KBM-7 (cell line): Measurements from ENCODE around the gene NATD1.

Experiments
- DNase-seq: peaks from one replicate; pipeline ENCODE4 v3.0.0-alpha.2; 2015
- in situ Hi-C: fragments of 300-500 bp; cut with MboI; formaldehyde crosslinking; loops from 2 replicates; pipeline ENCODE4 v1.14.3; 2020; ENCODE audit warnings: low sequenced_read_pairs, low pct_unique_long_range_greater_than_20kb, mixed read lengths

Gene NATD1, protein sequence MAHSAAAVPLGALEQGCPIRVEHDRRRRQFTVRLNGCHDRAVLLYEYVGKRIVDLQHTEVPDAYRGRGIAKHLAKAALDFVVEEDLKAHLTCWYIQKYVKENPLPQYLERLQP

DNA sequence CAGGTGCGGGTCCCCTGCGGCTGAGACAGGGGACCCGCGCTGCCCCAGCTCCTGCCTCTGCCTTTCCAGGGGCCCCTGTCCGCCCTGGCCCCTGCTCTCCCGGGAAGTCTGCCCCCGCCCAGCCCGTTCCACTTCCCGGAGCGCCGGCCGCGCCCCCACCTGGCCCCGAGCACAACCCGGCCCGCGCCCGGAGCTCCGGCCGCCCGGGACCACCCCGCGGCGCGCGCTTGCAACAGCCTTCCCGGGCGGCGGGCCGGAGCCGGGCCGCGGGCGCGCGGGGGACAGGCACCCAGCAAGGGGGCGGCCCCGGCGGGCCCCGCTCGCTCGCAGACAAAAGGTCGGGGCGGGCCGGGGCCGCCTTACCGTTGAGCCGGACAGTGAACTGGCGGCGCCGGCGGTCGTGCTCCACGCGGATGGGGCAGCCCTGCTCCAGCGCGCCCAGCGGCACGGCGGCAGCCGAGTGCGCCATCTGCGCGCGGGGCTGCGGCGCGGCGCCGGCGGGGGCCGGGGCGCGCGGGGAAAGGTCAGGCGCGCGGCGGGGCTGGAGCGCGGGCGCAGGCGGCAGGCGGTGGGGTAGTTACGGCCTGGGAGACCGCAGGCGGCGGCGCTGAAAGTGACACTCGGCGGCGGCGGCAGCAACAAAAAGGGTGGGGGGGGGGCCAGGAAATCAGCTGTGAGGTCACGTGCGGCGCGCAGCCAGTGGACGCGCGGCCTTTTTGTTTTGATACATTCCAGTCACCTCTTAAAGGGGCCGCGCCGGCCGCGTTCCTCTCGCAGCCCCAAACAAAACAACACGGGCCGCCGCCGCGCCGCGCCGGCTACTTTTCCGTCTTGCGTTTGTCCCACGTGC is at the start of gene NATD1:
TSS of gene NATD1 (minus strand) at position 615 of the 850 bp plus-strand sequence. CDS start at position 469, 146 bp downstream.
- peak; percentile 80 for DNase-seq
- in situ Hi-C loops: no loop called here

DNA sequence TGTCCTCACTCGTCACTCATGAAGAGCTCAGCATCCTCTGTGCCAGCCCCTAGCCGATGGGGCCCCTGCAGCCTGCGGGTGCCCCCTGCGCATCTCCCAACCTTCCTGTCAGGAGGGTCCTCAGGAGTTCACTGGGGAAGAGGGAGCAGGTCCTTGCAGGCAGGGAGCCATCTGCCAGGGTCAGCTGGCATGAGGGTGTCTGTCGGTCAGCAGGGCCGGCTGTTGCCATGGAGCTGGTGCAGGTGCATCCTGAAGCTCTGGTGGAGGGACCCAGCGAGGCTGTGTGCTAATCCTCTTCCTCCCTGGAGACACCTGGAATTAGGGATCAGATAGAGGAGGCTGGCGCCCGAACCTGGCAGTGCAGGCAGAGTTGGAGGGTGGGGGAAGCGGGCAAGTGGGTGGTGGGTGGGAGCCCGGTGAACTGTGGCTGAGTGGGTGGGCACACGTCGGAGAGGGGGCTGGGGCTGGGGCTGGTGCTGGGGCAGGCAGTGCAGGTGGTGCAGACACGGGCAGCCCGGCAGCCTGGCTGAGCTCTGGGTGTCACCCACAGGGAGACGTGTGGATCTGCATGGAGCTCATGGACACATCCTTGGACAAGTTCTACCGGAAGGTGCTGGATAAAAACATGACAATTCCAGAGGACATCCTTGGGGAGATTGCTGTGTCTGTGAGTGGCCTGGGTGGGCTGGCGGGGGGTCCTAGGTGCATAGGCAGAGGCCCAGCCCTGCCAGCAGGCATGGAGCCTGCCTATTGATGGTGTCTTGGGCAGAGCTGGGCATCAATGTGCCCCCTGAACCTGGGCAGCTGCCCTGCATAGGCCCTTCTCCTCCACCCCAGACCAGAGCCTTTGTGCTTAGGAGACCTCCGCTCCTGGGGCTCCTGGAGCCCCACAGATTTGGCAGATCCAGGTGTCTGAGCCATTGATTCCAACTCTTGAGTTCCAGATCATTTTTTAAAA is 48.7 kb upstream of the NATD1 start:
- DNase-seq: no peak
- in situ Hi-C loops: loop anchor here (25.0 kb wide), 1 partner anchor 485 kb away; no protein-coding TSS in a partner anchor

DNA sequence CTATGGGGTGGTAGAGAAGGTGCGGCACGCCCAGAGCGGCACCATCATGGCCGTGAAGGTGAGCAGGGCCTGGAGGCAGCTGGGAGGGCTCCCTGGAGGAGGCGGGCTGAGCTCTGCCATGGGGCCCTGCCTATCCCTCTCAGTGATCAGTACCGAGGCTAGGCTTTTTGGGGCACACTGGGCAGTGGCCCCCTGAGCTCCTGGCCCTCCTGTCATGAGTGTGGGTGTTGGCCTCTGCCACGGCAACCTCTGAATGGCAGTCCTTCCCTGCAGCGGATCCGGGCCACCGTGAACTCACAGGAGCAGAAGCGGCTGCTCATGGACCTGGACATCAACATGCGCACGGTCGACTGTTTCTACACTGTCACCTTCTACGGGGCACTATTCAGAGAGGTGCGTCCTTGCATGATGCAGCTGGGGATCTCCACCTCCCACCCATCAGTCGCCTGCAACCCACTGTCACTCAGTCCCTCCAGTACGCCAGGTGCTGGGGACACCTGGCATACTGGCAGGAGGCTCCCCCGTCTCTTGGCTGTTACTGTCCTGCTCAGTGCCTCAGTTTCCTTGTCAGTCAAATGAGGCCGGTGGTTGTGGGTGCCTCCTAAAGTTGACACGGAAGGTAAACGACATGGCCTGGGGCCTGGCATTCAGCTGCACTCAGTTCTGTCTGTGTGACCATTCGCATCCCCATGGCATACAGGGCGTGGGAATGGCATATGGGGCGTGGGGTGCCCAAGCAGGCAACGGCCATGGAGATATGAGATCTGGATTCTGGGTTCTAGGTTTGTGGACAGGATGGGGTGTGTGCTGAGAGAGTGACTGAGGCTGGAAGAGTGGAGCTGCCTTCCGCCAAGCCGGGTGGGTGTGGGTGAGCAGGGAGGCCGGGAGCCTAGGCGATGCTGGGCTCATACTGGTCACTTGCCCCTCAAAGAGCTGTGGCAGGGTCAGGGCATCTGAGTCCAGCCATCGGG is 47.7 kb upstream of the NATD1 start:
- in situ Hi-C loops: loop anchor here (25.0 kb wide), 1 partner anchor 486 kb away; no protein-coding TSS in a partner anchor
- DNase-seq: no peak

DNA sequence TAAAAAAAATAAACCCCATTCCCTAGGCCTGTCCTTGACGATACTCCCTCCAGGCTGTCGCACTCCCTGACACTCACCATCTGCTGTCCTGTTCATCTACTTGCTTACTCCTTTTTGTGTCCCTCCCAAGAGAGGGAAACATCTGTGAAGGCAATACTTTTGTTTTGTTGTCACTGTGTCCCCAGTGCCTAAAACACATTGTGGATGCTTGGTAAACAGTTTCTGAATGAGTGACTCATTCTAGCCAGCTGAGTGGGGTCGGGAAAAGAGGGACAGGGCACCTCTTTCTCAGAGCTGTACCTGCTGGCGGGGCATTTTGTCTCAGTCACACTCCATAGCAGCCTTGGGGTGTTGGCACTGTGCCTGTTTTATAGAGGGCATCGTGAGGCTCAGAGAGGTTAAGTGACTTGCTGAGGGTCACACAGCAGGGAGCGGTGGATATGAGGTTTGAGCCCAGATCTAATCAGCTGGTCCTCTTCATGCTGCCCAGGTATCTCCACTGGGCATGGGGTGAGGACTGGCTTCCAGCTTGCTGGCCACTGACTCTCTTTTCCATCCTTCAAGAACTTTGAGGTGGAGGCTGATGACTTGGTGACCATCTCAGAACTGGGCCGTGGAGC is 46.9 kb upstream of the NATD1 start:
- no peak for DNase-seq

DNA sequence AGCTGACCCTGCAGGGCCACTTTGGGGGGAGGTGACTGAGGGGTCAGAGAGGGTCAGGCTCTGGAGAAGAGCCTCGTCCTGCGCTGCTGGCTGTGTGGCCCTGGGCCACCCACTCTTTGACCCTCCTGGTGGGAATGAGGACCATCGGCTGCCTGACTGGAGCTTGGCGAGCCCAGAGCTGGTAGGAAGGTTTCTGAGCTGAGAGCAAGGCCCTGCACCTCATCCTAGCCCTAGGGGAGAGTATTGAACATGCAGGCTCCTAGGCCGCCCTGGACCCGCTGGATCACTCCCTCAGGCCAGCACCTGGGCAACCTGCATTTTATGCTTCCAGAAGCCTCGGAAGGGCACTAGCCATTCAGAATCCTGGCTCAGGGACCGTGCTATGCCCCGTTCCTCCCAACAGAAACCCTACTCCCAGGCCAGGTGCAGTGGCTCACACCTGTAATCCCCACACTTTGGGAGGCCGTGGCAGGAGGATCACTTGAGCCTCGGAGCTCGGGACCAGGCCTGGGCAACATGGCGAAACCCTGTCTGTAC is 45.8 kb upstream of the NATD1 start:
- DNase-seq: no peak
- in situ Hi-C loops: no loop called here

More for the DNA sequence above, 46.9 kb upstream of the NATD1 start:
- in situ Hi-C loops: loop anchor here (25.0 kb wide), 1 partner anchor 487 kb away; no protein-coding TSS in a partner anchor

DNA sequence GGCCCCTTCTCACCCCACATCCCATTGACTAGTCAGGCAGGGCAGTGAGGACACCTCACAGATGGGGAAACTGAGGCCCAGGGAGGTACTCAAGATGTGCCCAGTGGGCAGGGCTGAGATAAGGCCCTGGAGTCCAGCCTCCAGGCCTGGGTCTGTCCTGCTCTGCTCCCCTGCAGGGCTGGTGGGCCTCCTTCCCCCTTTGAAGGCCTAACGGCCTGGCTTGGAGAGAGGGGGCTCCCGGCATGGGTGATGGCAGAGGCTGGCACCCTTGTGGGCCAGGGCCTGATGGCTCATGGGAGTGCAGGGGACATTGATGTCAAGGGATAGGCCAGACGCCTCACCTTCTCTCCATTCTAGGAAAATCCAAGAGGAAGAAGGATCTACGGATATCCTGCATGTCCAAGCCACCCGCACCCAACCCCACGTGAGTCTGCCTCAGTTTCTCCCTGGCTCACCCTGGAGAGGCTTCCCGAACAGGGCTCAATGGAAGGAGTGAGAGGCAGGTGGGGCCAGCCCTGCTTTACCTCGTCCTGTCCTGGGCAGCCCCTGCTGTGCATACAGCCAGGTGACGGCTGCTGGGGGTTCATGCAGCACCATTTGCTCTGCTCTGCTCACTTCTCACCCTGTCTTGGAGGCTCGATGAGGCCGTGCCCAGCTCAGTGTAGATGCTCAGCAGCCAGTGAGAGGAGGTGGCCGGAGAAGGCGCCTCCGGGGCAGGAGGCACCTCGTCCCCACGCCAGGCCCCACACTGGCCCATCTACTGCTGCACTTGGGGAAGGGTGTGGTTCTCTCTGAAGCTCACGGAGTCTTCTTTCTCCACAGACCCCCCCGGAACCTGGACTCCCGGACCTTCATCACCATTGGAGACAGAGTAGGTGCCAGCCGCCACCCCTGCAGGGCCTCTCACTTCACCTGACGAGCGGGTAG is 45.1 kb upstream of the NATD1 start:
- in situ Hi-C loops: no loop called here
- DNase-seq: no peak

DNA sequence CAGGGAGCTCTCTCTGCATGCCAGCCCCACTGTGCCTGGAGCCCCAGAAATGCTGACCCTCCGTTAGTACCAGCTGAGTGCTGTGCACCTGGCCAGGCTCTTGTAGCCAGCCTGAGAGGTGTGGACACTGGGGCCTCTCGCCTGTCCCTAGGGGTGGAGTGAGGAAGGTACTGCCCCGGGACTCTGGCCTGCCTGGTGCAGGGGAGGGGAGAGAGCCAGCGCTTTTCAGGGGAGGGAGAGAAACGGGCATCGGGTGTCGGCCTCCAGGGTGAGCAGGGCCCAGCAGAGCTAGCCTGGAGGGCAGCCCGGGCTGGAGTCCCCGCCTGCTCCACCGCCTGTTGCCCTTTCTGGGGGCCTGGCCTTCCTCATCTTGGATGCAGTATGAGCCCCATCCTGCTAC is 44.4 kb upstream of the NATD1 start:
- in situ Hi-C loops: no loop called here

DNA sequence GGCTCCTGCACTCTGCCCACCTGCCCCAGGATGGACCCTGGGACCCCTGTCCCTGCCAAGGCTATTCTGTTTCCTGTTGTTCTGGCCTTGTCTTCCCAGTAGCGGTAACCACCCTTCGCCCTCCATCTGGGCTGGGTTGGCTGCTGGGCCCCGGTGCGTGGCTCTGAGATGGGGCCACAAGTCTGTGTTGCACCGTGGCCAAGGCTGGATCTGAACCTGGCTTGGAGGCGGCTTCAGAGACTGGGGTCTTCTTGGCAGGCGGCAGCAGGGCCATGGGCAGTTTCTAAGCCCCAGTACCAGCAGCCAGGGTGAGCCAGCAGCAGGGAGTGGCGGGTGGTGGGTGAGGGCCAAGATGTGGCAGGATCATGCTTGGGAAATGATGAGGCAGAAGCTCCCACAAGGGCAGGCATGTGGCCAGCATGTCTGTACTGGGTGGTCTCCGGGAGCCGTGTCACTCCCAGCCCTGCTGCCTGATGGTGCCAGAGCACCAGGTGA is 43.9 kb upstream of the NATD1 start:
- in situ Hi-C loops: no loop called here
- no peak for DNase-seq

More for the DNA sequence above, 44.4 kb upstream of the NATD1 start:
- no peak for DNase-seq

DNA sequence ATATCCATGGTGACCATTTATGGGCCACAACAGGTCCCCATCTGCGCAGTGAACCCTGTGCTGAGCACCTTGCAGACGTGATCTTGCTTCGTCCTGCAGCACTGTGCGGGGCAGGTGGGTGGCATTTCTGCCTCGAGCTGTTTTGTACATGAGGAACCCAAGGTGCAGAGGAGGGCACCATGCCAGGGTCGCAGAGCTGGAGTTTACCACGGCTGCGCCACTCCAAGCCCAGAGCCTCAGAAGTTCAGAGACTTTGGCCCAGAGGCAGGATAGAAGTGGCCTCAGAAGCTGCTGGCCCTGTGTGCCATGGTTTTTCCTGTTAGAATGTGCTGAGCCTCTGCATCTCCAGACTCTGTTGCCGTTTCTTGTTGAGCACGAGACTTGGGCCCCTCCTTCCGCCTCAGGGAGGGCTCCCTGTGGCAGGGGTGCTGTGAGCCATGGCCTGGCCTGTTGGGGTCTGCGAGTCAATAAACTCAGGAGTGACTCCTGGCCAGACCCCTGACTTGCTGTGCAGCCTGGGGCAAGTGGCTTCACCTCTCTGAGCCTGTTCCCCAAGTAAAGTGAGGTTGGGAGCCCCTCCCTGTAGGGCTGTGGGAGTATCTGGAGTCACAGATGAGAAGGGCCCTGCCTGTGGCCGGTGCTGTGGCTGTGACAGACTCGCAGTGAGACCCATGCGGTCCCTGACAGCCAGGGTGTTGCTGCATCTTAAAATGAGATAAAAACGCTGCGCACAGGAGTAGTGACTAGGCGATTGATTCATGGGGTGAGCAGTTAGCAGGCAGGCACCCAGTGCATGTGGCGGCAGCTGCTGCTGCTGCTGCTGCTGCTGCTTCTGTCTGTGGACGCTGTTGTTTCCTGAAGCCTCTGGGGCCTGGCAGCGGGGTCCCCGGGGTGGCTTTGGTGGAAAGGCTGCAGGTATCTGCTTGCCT is 43.2 kb upstream of the NATD1 start:
- no peak for DNase-seq
- in situ Hi-C loops: no loop called here

DNA sequence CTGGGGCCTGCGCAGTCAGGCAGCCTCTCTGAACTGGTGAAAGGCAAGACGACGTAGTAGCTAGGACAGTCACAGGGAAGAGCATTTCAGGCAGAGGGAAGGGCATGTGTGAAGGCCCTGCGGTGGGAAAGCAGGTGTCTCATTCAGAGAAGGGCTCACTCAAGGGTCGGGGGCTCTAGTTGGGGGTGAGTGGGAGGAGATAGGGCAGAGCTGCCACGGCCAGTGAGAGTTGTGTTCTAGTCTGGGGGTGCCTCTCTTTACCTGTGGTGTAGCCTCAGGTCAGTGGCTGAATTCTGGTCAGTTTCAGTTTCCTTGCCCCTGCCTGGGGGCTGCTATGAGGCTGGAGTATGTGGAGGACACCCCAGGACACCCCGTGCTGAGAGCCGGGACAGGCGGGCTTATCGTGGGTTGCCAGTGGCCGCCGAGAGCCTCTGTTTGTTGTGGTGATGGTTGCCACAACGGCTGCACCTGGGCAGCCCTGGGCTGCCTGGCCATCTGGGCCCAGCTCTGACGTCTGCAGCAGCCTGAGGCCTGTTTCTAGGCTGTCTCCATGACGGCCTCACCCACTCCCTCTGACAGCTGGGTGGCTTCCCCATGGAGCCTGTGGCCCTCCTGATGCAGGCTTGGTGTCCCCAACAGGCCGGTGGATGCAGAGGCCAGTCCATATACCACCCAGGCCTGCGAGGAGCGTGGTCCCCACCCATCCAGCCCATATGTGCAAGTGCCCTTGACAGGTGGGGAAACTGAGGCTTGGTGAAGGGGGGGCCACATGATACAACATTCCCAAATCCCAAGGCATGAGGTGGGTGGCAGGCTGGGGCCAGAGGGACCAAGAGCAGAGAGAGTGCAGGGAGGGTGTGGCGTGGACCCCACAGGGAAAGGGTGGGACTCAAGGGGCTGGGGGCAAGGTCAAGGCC is 42.1 kb upstream of the NATD1 start:
- DNase-seq: no peak
- in situ Hi-C loops: no loop called here

DNA sequence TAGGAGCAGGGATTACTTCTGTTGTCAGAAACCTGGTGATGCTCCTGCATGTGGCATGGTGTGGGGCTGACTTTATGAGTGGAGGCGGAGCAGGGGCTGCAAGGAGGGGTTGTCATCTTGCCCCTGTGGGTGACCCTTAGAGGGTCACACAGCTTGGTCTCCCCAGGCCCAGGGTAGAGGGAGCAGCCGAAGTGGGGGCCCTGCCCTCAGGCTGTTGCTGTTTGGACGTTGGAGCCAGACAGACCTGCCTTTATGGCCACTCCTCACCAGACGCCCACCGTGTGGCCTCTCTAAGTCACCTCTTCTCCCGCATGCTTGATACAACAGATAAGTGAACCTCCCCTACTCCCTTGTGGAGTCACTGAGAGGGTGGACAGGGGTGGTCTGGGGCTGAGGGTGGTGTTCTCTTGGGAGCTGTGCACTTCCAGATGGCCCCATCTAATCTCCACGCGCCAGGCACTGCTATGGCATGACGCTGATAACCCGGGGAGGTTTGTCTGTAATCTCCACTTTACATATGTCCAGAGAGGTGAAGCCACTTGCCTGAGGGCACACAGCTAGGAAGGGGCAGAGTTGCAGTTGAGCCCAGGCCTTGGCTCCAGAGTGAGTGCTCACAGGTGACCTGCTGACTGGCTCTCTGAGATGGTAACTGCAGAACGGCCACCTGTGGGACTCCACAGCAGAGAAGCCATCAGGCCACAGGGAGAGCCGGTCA is 41.3 kb upstream of the NATD1 start:
- no peak for DNase-seq
- in situ Hi-C loops: no loop called here

DNA sequence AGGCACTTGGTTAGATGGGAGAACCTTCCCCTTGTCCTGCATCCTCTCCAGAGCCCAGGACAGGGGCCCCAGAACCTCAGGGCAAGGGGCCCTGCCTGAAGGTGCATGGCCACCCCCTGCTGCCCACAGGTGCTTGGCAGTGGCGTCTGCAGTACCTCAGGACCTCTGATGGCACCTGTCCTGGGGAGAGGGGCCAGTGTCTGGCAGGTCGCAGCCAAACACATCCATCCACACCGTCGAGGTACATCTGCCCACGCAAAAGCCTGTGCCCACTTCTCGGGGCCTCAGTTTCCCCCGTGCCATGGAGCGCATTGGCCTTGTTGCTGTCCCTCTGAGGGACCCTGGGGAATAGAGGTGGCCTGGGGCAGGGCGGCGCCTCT is 40.6 kb upstream of the NATD1 start:
- DNase-seq: no peak
- in situ Hi-C loops: no loop called here

DNA sequence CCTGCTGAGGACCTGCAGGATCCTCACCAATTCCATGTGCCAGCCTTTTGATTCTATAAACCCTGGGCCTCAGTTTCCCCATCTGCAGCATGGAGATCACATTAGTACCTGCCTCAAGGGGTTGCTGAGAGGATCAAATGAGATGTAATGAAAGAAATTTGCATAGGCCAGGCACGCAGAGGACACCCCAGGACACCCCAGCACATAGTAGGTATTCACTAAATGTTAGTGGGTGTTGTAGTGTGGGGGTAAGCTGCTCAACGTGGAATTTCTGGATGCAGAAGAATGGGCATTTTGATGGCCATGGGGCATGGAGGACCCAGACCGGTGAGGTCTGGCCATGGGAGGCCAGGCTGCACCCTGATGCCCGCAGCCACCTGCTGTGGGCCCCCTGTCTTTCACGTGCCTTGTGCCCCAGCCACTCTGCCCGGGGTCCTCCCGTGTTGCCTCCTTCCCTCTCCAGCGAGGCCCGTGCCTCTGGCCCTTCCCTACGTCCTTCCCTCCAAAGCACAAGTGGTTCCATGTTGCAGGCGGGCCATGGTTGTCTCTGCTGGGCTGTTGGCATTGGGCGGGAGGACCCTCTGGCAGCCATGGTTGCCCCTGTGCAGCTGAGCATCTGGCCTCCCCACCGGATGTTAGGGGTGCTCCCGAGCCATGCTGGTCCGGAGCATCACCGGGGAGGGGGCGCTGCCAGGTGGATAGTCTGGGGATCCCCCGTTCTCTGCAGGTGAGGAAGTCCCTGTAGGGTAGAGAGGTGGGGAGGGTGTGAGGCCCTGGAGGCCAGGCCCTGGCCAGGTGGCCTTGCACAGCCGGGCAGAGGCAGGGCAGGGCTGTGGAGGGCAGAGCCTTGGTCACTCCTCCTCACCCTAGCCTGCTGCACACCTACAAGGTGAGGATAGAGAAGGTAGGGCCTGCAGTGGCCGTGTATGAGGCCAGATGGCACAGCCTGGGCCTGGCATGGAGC is 39.9 kb upstream of the NATD1 start:
- no peak for DNase-seq
- in situ Hi-C loops: no loop called here
